ENCODE data around the gene SLC16A8.

Gene SLC16A8

DNA sequence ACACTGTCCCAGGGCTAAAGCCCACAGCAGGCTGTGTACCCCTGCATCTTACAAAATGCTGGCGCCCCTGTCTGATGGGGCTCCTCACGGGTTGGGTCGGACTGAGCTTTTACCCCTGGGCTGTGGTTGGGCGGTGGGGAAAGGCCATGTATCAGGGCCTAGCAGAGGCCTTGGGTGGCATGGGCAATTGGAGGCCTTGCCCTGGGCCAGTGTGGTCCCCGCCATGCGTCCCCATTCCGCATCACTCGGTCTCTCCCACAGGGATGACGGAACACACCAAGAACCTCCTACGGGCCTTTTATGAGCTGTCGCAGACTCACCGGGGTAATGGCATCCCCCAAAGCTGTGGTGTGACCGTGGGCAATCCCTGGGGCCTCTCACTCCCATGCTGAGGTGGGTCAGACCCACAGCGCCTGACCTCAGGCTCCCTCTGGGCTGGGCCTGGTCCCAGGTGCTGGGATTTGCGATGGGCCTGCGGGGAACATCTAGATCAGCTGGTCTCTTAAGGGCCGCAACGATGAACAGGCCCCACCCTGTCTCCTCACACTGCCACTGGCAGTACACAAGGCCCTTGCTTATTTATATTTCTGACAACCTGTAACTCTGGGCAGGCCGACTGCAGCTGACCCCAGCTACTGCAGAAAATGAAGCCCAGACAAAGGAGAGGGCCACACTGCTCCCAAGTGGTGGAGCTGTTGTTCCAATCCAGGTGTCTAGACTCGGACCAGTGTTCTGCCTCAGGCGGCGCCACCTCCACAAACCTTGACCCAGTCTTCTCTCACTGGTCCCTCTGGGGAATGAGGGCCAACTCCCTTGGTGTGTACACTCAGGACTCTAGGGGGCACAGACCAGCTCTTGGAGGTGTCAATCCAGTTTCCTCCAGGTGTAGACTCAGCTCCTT, 12.3 kb downstream of the SLC16A8 start:
- Histone ChIP-seq H3K4me3 (ENCODE audit: low read length) (no peak overlapping the region), H3K4me2 (ENCODE audit: low read length) (no peak overlapping the region), H3K18ac (ENCODE audit: low read length) (no peak overlapping the region), H2BK120ac (ENCODE audit: low read depth, low read length) (no peak overlapping the region), H4K8ac (ENCODE audit: low read depth, low read length) (no peak overlapping the region), H3K27ac (ENCODE audit: low read depth, low read length) (no peak overlapping the region), H2AK5ac (ENCODE audit: low read length) (no peak overlapping the region), H3K79me2 (ENCODE audit: control insufficient read depth, insufficient read depth, low read length) (no peaks in the 10 kb centered on the region), H4K5ac (ENCODE audit: low read length) (no peak overlapping the region), H3K4me1 (ENCODE audit: control insufficient read depth, low read depth, low read length) (no peaks in the 10 kb centered on the region), H3K36me3 (ENCODE audit: control insufficient read depth, insufficient read depth, low read length) (no peaks in the 10 kb centered on the region), H3K27me3 (ENCODE audit: insufficient read depth, low read length, poor library complexity) (no peaks in the 10 kb centered on the region), H3K79me1 (ENCODE audit: low read length) (no peaks in the 10 kb centered on the region), H3K4ac (ENCODE audit: low read depth, low read length) (no peak overlapping the region), H2BK15ac (replicated peaks; ENCODE audit: low read depth) (no peak overlapping the region), H3K56ac (ENCODE audit: low read length) (no peak overlapping the region), H2BK5ac (ENCODE audit: low read length) (no peak overlapping the region), H3K9ac (ENCODE audit: low read length) (no peak overlapping the region), H3K23ac (ENCODE audit: low read length) (no peak overlapping the region)
- WGBS (ENCODE audit: extremely low coverage, insufficient coverage, low lambda C conversion rate) = no CpG with 5 or more reads among the region's 22 CpGs
- no peak for DNase-seq

DNA sequence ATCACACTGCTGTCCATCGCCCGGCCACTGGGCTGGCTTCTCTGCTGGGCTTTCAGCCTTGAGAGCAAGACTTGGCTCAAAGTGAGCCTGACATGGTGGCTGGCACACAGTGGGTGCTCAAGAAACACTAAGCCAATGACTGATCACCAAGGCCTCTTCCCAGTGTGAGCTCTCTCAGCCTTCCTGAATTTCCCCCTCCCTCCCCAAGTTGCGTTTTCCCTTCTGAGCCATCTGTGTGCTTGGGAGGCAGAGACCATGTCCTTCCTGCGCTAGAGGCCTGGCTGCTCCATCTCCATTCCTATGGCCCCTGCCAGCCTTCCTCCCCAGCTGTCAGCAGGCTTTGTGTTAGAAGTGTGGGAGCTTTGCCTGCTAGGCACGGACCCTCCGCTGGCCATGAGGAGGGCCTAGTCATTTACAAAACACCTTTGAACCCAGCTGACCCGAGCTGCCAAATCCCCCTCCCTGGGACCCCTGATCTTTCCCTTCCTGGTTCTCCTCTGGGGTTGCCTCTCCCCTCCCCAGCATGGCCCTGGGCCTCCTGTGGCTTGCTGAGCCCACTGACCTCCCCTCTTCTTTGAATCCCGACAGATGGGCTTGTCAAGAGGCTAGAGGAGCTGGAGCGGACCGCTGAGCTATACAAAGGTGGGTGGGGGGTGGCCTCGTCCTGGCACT, 13.6 kb downstream of the SLC16A8 start:
- no peak for DNase-seq
- Histone ChIP-seq H3K79me2 (ENCODE audit: control insufficient read depth, insufficient read depth, low read length) (no peaks in the 10 kb centered on the region), H3K4me1 (ENCODE audit: control insufficient read depth, low read depth, low read length) (no peaks in the 10 kb centered on the region), H3K4me3 (ENCODE audit: low read length) (no peak overlapping the region), H3K9ac (ENCODE audit: low read length) (no peak overlapping the region), H3K18ac (ENCODE audit: low read length) (no peak overlapping the region), H2BK5ac (ENCODE audit: low read length) (no peak overlapping the region), H4K5ac (ENCODE audit: low read length) (no peak overlapping the region), H3K36me3 (ENCODE audit: control insufficient read depth, insufficient read depth, low read length) (no peaks in the 10 kb centered on the region), H3K56ac (ENCODE audit: low read length) (no peak overlapping the region), H3K4ac (ENCODE audit: low read depth, low read length) (no peak overlapping the region), H3K79me1 (ENCODE audit: low read length) (no peaks in the 10 kb centered on the region), H2AK5ac (ENCODE audit: low read length) (no peak overlapping the region), H2BK120ac (ENCODE audit: low read depth, low read length) (no peak overlapping the region), H3K4me2 (ENCODE audit: low read length) (no peak overlapping the region), H2BK15ac (replicated peaks; ENCODE audit: low read depth) (no peak overlapping the region), H3K27me3 (ENCODE audit: insufficient read depth, low read length, poor library complexity) (no peaks in the 10 kb centered on the region), H4K8ac (ENCODE audit: low read depth, low read length) (no peak overlapping the region), H3K23ac (ENCODE audit: low read length) (no peak overlapping the region), H3K27ac (ENCODE audit: low read depth, low read length) (no peak overlapping the region)
- WGBS (ENCODE audit: extremely low coverage, insufficient coverage, low lambda C conversion rate) = no CpG with 5 or more reads among the region's 11 CpGs

DNA sequence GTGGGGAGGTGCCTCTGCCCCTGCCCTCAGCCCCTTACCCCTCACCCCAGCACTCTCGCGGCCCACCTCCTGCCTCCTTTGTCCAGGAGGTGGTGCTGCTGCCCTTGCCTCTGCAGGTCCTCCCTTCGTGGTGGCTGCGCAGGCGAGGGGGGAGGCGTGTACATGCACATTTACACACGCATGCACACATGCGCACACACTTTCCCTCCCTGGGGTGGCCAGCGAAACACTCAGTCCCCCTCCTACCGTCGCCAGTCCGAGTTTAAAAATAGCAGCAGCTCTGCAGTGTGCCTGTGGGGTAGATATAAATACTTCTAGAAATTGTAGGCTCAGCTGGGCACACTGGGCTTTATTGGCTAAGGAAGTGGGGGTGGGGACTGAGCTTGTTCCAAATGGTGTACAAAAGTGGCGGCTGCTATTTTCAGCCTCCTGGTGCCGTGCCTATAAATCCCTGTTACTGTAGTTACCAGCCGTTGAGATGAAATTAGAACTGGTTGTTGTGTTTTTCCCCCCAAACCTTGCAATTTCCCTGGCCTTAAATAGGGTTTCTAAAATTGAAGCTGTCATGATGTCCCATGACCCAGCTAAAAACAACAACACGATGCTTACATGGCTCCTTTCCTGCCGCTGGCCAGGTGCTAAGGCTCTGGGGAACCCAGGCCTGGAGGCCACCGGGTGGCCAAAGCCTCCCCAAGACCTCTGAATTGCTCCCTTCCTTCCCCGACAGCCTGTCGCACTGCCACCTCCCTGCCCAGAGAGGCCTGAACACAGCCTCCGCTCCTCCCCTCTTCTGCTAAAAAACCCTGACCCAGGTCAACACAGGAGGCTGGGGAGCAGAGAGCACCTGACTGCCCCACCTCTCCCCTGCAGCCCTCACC, 14.4 kb downstream of the SLC16A8 start:
- Histone ChIP-seq H3K4me2 (ENCODE audit: low read length) (no peak overlapping the region), H3K79me1 (ENCODE audit: low read length) (no peaks in the 10 kb centered on the region), H4K8ac (ENCODE audit: low read depth, low read length) (no peak overlapping the region), H3K27ac (ENCODE audit: low read depth, low read length) (no peak overlapping the region), H3K56ac (ENCODE audit: low read length) (no peak overlapping the region), H2BK5ac (ENCODE audit: low read length) (no peak overlapping the region), H3K4ac (ENCODE audit: low read depth, low read length) (no peak overlapping the region), H3K36me3 (ENCODE audit: control insufficient read depth, insufficient read depth, low read length) (peaks cover 3% of the 10 kb centered on the region), H2AK5ac (ENCODE audit: low read length) (no peak overlapping the region), H2BK120ac (ENCODE audit: low read depth, low read length) (no peak overlapping the region), H4K5ac (ENCODE audit: low read length) (no peak overlapping the region), H2BK15ac (replicated peaks; ENCODE audit: low read depth) (no peak overlapping the region), H3K27me3 (ENCODE audit: insufficient read depth, low read length, poor library complexity) (no peaks in the 10 kb centered on the region), H3K18ac (ENCODE audit: low read length) (no peak overlapping the region), H3K23ac (ENCODE audit: low read length) (no peak overlapping the region), H3K9ac (ENCODE audit: low read length) (no peak overlapping the region), H3K79me2 (ENCODE audit: control insufficient read depth, insufficient read depth, low read length) (no peaks in the 10 kb centered on the region), H3K4me1 (ENCODE audit: control insufficient read depth, low read depth, low read length) (no peaks in the 10 kb centered on the region), H3K4me3 (ENCODE audit: low read length) (no peak overlapping the region)
- no peak for DNase-seq
- WGBS (ENCODE audit: extremely low coverage, insufficient coverage, low lambda C conversion rate) = no CpG with 5 or more reads among the region's 21 CpGs

DNA sequence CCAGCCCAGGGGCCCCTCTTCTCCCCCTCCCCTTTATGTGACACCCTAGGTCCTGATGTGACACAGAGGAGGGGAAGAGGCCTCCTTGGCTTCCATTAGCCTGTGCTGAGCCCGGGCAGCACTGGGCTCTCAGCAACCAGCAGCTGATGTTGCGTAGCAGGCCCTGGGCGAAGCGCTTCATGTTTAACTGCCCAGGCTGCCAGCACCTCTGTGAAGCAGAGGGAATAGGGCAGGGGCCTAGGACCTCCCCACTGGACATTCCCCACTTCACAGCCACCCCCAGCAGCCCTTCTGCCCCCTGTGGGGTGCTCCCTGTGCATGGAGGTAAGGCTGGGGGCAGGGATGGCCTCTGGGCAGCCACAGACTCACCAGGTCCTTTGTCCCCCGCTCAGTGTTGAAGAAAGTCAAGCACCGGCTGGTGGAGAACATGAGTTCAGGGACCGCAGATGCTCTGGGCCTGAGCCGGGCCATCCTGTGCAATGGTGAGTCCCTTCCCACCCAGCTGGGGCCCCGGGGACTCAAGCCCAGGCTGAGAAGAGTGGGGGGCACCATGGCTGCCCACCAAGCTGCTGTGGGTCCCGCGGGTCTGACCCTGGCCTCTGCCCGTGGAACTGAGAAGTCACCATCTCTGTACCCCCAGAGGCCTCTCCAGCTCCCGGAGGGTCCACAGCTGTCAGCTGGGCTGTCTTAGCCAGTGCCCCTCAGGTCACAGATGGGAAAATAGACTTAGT, 15.2 kb downstream of the SLC16A8 start:
- Histone ChIP-seq H3K9ac (ENCODE audit: low read length) (no peak overlapping the region), H3K27me3 (ENCODE audit: insufficient read depth, low read length, poor library complexity) (no peaks in the 10 kb centered on the region), H3K4me2 (ENCODE audit: low read length) (no peak overlapping the region), H2BK120ac (ENCODE audit: low read depth, low read length) (no peak overlapping the region), H4K8ac (ENCODE audit: low read depth, low read length) (no peak overlapping the region), H2BK5ac (ENCODE audit: low read length) (no peak overlapping the region), H3K79me2 (ENCODE audit: control insufficient read depth, insufficient read depth, low read length) (no peaks in the 10 kb centered on the region), H2BK15ac (replicated peaks; ENCODE audit: low read depth) (no peak overlapping the region), H3K79me1 (ENCODE audit: low read length) (no peaks in the 10 kb centered on the region), H3K18ac (ENCODE audit: low read length) (no peak overlapping the region), H3K56ac (ENCODE audit: low read length) (no peak overlapping the region), H2AK5ac (ENCODE audit: low read length) (no peak overlapping the region), H3K27ac (ENCODE audit: low read depth, low read length) (no peak overlapping the region), H3K4ac (ENCODE audit: low read depth, low read length) (no peak overlapping the region), H3K4me1 (ENCODE audit: control insufficient read depth, low read depth, low read length) (no peaks in the 10 kb centered on the region), H3K36me3 (ENCODE audit: control insufficient read depth, insufficient read depth, low read length) (peaks cover 3% of the 10 kb centered on the region), H3K4me3 (ENCODE audit: low read length) (no peak overlapping the region), H4K5ac (ENCODE audit: low read length) (no peak overlapping the region), H3K23ac (ENCODE audit: low read length) (no peak overlapping the region)
- no peak for DNase-seq
- WGBS (ENCODE audit: extremely low coverage, insufficient coverage, low lambda C conversion rate) = no CpG with 5 or more reads among the region's 13 CpGs

DNA sequence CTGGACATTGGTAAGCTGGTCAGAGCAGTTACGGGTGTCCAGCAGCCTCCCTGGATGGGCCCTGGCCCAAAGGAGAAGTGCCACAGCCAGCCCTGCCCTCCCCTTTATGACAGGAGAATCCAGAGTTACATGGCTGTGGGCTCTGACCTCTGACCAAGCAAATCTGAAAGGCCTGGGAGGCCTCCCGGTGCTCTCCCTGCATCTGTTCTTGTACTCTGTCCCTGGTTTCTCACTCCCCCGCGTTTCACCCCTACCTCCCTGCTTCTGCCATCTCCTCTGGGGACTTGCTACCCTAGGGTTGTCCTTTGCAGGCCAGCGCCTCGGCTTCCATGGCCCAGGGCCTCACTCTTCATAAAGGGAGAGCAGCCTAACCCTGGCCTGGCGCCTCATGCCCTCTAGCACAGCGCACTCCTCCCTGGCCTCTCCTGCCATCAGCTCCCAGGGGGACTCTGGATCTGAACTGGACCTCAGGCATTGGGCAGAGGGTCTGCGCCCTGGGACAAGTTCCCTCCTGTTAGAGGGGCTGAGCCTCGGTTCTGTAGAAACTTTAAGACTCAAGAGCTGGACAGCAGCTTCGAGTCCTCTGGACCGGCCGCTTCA, 16.1 kb downstream of the SLC16A8 start:
- no peaks in the 10 kb centered on the region for H3K27me3 ChIP-seq (ENCODE audit: insufficient read depth, low read length, poor library complexity)
- WGBS (ENCODE audit: extremely low coverage, insufficient coverage, low lambda C conversion rate) = no CpG with 5 or more reads among the region's 13 CpGs
- no peak overlapping the region for H2BK5ac ChIP-seq (ENCODE audit: low read length)
- DNase-seq = no peak
- H3K79me2 ChIP-seq (ENCODE audit: control insufficient read depth, insufficient read depth, low read length) = no peaks in the 10 kb centered on the region
- no peak overlapping the region for H4K8ac ChIP-seq (ENCODE audit: low read depth, low read length)
- no peak overlapping the region for H3K56ac ChIP-seq (ENCODE audit: low read length)
- H3K4ac ChIP-seq (ENCODE audit: low read depth, low read length) = no peak overlapping the region
- H2BK15ac ChIP-seq (replicated peaks; ENCODE audit: low read depth) = no peak overlapping the region
- H4K5ac ChIP-seq (ENCODE audit: low read length) = no peak overlapping the region
- no peak overlapping the region for H3K27ac ChIP-seq (ENCODE audit: low read depth, low read length)
- no peak overlapping the region for H2AK5ac ChIP-seq (ENCODE audit: low read length)
- no peak overlapping the region for H3K4me3 ChIP-seq (ENCODE audit: low read length)
- H2BK120ac ChIP-seq (ENCODE audit: low read depth, low read length) = no peak overlapping the region
- peaks cover 3% of the 10 kb centered on the region for H3K36me3 ChIP-seq (ENCODE audit: control insufficient read depth, insufficient read depth, low read length)
- H3K9ac ChIP-seq (ENCODE audit: low read length) = no peak overlapping the region
- H3K4me1 ChIP-seq (ENCODE audit: control insufficient read depth, low read depth, low read length) = no peaks in the 10 kb centered on the region
- H3K18ac ChIP-seq (ENCODE audit: low read length) = no peak overlapping the region
- H3K79me1 ChIP-seq (ENCODE audit: low read length) = no peaks in the 10 kb centered on the region
- H3K4me2 ChIP-seq (ENCODE audit: low read length) = no peak overlapping the region
- H3K23ac ChIP-seq (ENCODE audit: low read length) = no peak overlapping the region

Data from mesendoderm (in vitro differentiated cells).